Measurements from ENCODE around the gene HOMER1.

The HOMER1 gene, protein sequence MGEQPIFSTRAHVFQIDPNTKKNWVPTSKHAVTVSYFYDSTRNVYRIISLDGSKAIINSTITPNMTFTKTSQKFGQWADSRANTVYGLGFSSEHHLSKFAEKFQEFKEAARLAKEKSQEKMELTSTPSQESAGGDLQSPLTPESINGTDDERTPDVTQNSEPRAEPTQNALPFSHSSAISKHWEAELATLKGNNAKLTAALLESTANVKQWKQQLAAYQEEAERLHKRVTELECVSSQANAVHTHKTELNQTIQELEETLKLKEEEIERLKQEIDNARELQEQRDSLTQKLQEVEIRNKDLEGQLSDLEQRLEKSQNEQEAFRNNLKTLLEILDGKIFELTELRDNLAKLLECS

DNA sequence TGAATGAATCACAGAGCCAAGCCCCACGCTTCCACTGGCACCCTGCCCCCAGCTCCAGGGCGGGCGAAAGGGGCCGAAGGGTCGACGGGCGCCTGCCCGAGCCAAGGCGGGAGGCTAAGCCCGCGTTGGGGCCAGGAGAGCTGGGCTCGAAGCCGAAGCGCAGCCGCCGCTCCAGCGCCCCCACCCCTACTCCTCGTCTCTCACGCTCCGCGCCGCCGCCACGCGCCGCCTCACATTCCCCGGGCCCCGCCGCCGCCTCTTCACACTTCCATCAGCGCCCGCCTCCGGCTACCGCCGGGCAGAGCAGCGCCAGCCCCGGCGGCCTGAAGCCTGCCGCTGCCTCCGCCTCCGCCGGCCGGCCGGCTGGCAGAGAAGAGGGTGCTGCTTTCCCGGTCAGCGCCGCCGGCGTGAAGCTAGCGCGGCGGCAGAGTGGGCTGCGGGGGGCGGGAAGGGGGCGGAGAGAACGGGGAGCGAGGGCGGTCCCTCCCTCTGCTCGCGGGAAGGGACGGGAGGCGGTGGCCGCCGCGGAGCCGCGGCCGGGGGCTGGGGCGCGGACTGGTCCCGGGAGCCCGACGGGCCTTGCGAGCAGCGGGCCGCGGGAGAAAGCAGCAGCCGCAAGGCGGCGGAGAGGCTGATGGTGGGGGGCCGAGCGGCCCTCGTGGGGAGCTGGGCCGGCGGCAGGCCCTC lies at the start of gene HOMER1:
Gene HOMER1, minus strand, starts transcription at position 431 of the 687 bp plus-strand sequence. CDS start 1,360 bp downstream, outside the sequence.
- in situ Hi-C loops (cut with MboI; ENCODE audit: low sequenced_read_pairs): no loop called here

DNA sequence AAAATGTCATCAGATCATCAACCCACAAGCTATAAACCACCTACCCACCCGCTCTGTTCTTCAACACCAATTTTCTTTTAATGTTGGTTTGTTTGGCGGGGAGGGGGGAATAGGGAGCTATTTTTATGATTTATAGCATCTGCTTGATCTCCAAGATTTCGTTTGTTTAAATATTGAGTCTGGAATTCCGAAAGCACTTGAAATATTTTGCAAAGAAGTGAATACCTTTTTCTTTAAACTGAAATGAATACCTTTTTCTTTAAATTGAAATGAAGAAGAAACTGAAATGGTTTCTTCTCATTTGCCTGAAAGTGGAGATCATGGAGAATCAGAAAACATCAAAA lies 49.3 kb upstream of the HOMER1 start:
- in situ Hi-C loops (cut with MboI; ENCODE audit: low sequenced_read_pairs): no loop called here

DNA sequence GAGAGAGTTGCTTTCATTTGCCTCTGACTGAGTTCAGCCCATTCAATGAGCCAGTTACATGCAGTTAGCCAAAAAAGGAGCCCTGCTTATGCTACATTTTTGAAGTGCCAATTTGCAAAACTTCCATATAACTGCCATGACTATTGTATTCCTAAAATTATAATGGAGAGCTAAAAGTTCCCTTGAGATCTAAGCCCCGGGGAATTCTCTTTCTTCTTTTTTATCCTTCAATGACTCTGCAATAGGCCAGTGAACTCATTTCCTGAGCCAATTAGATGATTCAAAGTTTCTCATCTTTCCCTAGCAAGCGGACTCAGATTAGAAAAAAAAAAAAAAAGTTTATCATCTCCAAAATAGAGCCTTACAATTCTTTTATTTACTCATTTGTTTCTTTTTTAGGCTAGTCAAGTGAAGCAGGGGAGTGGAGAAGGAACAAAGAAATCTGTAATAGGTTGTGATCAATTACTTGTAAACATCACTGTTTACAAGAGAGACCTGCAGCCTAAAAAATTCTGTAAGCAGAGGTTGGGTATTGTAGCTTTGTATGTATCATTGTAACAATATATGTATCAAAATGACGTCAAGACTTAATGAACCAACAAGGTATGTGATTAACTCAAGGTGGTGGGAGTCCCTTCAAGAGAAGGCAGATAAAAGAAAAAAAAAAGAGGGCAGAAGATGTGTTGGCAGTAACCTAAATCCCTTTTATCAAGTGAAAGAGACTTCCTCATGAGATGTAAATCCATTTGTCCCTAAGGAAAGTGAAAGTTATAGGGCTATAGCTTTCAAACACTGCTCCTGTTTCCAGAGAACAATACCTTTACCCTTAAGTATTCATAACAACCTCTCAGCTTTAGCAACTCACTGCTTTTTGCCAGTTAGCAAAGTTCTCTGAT lies 48.7 kb upstream of the HOMER1 start:
- in situ Hi-C loops (cut with MboI; ENCODE audit: low sequenced_read_pairs): no loop called here

DNA sequence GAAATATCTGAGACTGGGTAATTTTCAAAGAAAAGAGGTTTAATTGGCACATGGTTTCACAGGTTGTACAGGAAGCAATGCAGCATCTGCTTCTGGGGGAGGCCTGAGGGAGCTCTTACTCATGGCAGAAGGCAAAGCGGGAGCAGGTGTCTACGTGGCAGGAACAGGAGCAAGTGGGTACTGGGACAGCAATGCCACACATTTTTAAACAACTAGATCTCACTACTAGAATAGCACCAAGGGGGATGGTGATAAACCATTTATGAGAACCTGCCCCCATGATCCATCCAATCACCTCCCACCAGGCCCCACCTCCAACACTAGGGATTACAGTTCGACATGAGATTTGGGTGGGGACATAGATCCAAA lies 47.6 kb upstream of the HOMER1 start:
- in situ Hi-C loops (cut with MboI; ENCODE audit: low sequenced_read_pairs): no loop called here

DNA sequence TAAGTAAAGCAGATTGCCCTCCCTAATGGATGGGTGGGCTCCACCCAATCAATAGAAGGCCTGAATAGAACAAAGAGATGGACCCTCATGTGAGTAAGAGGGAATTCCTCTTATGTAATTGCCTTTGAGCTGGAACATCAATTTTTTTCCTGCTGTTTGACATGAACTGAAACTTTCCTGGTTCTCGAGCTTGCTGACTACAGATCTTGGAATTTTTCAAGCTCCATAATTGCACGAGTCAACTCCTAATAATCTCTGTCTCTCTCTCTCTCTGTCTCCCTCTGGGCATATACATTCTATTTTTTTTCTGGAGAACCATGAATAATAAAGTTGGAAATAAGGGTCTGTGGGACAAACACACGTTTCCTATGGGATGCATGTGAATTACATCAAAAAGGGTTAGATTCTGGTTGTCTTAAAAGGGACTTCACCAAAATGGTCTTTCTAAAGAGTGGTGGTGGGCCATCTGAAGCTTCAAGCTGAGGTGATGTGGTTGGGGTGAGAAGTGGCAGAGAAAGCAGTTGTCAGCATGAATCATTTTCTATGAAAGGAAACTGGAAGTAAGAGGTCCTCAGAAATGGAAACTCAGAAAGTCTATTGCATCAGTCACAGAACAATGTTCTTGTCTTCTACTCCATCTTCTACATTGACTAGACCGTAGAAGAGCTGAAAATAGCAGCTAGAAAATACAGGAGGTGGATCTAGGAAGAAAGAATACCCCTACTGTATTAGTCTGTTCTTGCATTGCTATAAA lies 47.0 kb upstream of the HOMER1 start:
- in situ Hi-C loops (cut with MboI; ENCODE audit: low sequenced_read_pairs): no loop called here

DNA sequence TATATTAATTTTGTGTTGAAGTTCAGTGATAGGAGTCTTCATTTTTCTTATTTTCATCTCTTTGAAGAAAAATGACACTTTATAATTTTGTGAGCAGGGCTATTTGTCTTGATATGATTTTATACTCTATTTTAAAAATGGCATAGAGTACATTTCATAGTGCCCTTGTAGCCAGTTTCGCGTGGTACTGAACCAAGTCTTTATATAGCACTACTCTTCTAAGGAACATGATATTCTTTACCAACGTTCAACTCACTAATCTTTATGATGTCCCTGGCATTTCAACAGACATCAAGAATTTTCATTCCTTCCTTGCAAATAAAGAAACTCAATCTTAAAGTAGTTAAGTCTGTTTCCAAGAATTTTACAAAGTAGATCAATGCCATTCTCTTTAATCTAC lies 41.5 kb upstream of the HOMER1 start:
- in situ Hi-C loops (cut with MboI; ENCODE audit: low sequenced_read_pairs): no loop called here

DNA sequence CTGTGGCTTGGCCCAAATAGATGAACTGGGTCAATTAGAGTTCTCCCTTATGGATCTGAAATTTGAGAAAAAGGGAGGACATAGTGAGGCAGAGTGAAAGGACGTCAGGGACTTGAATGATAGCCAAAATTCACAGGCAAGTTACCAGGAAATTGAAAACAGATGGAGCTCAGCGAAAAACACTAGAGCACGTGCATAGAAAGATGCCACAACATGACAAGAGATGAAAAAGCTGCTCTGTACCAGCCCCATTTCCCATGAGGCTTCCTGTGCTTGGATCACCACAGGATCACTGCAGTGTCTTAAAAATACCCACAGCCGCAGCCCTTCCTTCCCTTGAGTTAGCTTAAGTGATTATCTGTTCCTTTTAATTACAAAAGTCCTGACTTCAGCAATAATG lies 39.0 kb upstream of the HOMER1 start:
- in situ Hi-C loops (cut with MboI; ENCODE audit: low sequenced_read_pairs): no loop called here

DNA sequence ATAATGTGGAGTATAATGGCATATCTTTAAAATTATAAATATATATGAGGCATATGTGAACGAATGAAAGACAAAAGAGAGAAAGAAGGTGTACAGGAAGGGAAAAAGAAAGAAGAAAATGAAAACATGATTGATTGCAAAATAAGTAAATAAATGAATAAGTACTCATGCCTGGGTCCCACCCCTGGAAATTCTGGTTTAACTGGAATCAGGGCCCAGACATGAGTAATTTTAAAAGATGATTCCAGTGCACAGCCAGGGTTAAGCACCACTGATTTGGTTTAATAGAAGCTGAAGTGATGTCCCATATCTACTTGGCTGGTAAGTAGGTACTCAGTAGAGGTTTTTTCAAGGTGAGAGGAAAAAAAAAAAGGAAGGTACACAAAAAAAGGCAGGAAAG lies 34.0 kb upstream of the HOMER1 start:
- in situ Hi-C loops (cut with MboI; ENCODE audit: low sequenced_read_pairs): no loop called here

DNA sequence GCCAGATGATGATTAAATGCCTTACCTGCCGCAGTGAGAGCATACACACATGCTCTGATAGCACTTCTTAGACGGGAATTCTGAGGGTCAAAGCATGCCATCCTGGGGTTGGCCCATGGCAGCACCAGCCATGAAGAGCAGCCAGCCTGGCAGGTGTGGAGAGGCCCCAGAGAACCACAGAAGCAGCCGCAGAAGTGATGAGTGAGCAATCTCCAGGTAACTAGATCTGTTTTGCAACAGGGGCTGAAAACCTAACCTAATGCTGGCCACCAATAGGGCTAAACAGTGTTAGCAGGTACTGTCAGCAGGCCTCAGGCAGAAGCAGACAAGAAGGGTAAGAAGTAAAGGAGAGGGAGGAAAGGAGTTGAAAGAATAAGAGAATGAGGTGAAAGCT lies 33.5 kb upstream of the HOMER1 start:
- in situ Hi-C loops (cut with MboI; ENCODE audit: low sequenced_read_pairs): no loop called here

DNA sequence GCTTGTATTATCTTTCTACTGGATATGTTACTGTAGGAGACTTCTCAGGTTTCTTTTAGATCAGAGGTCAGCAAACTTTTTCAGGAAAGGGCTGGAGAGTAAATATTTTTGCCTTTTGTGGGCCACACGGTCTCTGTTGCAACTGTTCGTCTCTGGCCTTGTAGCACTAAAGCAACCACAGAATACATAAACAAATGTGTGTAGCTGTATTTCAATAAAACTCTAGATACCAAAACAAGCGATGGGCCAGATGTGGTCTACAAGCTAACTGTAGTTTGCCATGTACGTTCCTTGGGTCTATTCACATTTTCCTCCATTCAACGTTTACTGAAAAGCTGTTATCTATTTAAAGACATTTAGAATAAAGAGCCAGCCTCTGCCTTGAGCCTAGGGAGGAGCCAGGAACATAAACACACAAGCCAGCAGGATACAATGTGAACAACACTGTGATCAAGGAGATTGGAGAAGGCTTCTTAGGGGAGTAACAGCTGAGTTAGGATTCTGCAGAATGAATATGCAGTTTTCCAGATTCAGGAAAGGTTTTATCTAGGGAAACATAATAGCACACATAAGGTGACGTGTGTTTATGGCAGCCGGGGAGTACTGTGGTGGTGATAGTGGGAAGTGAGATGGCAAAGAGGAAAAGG lies 33.0 kb upstream of the HOMER1 start:
- in situ Hi-C loops (cut with MboI; ENCODE audit: low sequenced_read_pairs): no loop called here

DNA sequence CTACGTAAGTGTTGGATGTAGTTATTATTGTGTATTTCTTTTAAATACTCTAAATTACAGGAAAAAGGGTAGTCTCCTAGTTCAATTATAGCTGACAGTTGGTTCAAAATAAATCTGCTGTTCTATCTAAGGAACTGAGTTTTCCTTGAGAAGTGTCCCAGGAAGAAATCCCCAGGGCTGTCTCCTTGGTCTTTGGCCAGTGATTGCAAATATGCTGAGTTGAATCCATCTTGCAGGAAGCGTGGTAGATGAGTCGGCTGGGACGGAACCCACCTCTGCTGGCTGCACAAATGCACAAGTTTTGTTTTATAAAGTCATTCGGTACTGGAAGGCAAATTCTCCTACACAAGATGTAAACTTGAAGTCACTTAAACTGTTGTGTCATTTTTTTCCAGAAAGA lies 30.2 kb upstream of the HOMER1 start:
- in situ Hi-C loops (cut with MboI; ENCODE audit: low sequenced_read_pairs): no loop called here

DNA sequence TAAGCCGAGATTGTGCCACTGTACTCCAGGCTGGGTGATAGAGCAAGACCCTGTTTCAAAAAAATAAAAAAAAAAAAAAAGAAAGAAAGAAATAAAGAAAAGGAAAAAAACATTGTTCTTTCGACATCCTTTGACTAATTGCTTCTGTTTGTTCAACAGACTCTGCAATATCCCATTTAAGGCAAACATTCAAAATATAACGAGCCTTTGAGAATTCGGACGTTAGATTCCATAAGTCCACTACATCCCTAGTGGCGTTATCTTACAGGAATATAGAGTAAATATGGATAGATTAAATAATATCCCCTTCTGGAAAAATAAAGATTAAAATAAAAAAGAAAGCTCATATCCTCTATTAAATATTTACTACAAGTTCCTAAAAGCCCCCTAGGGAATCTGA lies 27.0 kb upstream of the HOMER1 start:
- in situ Hi-C loops (cut with MboI; ENCODE audit: low sequenced_read_pairs): no loop called here

DNA sequence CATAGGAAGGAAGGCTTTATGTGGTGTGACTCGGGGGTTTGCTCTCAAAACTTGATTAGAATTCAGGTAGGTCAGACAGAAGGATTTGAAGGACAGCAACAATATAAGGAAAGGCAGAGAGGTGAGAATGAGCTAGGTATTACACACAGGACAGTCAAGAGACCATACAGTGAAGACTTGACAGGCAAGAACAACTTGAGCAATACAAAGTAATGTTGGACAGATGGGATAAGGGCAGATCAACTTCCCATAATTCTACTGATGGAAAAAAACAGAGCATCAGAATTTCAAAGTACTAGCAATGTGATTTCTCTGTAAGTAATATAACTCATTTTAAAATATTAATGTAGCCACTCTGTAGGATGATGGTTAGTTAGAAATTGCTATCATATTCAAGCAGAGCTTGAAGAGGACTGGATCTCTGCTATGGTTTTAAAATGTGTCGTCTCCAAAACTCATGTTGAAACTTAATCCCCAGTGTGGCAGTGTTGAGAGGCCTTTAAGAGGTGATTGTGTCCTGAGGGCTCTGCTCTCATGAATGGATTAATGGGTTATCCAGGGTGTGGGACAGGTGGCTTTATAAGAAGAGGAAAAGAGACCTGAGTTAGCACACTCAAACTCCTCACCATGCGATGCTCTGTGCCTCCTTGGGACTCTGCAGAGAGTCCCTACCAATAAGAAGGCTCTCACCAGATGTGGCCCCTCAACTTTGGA lies 22.4 kb upstream of the HOMER1 start:
- in situ Hi-C loops (cut with MboI; ENCODE audit: low sequenced_read_pairs): no loop called here

DNA sequence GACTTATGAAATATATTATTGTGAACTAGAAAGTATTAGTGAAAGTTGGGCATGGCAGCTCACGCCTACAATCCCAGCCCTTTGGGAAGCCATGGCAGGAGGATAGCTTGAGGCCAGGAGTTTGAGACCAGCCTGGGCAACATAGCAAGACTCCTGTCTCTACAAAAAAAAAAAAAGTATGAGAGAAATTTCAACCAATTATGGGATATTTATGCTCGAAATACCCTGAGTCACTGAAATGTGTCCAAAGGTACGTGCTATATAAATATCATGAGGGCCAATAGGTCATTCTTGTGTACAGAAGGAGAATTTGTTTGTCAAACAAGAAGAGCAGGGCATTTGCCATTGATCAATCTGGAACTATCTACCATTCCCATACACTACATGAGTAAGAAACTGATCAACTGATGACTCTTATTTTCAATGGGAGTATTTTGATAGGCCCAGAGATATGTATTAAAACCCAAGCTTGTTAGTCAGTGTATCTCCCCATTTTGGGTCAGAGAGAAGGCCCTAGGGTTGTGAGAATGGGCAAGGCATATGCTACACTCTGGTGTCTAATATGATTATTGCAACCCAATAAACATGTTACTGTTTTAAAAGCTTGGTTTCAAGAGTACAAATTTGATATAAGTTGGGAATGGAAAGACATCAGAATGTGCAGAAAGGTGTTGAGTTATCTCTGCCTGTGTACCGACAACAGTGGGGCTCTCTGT lies 21.7 kb upstream of the HOMER1 start:
- in situ Hi-C loops (cut with MboI; ENCODE audit: low sequenced_read_pairs): no loop called here

DNA sequence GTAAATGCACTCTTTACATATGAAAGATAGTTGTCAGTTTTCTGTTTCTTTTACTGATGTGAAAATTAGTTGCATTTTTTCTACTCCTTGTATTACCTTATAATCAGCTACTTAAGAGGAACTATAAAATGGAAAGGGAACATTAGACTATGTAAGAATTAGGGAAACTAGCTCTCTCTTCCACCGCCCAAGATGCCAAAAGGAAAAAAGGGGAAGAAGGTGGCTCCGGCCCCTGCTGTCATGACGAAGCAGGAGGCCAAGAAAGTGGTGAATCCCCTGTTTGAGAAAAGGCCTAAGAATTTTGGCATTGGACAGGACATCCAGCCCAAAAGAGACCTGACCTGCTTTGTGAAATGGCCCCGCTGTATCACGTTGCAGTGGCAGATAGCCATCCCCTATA lies 15.2 kb upstream of the HOMER1 start:
- in situ Hi-C loops (cut with MboI; ENCODE audit: low sequenced_read_pairs): no loop called here

DNA sequence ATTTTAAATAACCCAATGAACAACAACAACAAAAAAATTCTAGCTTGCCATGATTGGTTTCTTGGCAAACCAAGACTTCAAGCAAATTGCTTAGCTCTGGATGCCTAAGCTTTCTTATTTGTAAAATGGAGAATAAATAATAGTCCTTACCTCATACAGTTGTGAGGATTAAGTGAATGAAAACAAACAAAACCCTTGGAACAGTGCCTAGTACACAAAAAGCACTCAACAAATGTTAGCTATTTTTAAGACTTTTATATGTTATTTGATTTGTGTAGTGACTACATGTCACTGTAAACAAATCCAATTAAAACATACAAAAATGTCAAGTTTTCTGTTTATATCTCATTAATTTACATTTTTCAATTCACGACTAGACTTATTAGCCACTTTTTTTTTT lies 13.5 kb upstream of the HOMER1 start:
- in situ Hi-C loops (cut with MboI; ENCODE audit: low sequenced_read_pairs): no loop called here

DNA sequence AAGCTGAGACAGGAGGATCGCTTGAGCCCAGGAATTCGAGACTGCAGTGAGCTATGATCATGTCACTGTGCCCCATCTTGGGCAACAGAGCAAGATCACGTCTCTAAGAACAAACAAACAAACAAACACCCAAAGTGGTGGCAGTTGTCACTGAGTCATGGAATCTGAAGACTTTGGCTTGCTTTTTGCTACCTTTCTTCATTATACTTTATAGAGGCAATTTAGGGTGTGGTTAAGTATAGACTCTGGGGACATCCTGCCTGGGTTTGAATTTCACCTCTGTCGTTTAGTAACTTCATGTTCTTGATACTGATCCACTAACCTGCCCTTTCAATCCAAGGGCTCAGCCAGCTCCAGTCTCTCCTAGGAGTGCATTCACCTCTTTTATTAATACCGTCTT lies 13.0 kb upstream of the HOMER1 start:
- in situ Hi-C loops (cut with MboI; ENCODE audit: low sequenced_read_pairs): no loop called here

DNA sequence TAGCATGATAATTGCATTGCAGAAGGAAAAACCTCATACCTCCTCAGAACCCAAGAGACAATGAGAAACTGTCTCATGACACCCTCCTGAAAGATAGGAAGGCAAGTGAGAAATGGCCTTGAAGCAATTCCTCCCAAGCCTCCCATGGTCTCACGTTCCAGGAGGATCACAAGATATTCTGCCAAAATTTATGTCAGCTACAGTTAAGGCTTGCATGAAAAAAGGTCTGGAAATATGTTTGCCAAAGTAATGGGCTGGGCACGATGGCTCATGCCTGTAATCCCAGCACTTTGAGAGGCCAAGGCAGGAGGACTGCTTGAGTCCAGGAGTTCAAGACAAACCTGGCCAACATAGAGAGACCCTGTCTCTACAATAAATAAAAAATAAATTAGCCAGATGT lies 12.6 kb upstream of the HOMER1 start:
- in situ Hi-C loops (cut with MboI; ENCODE audit: low sequenced_read_pairs): no loop called here

DNA sequence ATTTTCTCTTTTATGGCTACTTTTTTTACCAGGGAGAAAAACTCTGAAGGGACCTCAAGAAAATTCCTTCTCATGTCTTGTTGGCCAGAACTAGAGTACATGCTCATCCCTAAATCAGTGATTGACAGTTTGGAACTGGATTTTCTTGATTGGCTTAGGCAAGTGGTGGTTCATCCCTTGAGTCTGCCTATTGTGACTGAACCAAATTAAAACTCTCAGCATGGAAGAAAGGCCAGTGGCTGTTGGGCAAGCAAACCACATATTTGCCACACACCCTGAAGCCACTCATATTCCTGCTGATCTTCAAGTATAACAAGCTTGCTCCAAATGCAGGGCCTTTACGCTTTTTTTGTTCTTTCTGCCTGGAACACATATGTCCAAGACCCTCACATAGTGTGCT lies 7.2 kb upstream of the HOMER1 start:
- in situ Hi-C loops (cut with MboI; ENCODE audit: low sequenced_read_pairs): no loop called here
